Measurements from ENCODE around the gene UNC79.

UNC79 gene

GRCh38 chr14:93708311-93708734 lies 277.6 kb downstream of the UNC79 start:
- DNase-seq (ENCODE audit: low read depth), result no peak

- DNase-seq (ENCODE audit: low read depth), result no peak
These were observed 278.1 kb downstream of the UNC79 start for GRCh38 chr14:93708800-93709199.

DNA sequence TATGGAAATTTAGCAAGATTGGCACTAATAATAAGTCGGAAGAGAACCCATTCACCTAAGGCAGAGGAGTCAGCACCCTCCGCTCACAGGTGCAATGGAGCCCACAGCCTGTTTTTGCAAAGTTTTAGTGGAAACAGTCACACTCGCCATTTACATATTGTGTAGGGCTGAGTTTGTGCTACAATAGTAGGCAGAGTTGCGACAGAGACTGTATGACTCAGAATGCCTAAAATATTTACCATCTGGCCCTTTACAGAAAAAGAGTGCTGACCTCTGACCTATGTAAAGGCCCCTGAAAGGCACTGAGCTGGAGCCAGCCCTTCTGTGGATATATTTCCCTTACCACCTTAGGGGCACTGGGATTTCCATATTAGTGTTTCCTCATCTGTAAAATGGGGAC lies 278.5 kb downstream of the UNC79 start:
- DNase-seq (ENCODE audit: low read depth), result no peak

DNA sequence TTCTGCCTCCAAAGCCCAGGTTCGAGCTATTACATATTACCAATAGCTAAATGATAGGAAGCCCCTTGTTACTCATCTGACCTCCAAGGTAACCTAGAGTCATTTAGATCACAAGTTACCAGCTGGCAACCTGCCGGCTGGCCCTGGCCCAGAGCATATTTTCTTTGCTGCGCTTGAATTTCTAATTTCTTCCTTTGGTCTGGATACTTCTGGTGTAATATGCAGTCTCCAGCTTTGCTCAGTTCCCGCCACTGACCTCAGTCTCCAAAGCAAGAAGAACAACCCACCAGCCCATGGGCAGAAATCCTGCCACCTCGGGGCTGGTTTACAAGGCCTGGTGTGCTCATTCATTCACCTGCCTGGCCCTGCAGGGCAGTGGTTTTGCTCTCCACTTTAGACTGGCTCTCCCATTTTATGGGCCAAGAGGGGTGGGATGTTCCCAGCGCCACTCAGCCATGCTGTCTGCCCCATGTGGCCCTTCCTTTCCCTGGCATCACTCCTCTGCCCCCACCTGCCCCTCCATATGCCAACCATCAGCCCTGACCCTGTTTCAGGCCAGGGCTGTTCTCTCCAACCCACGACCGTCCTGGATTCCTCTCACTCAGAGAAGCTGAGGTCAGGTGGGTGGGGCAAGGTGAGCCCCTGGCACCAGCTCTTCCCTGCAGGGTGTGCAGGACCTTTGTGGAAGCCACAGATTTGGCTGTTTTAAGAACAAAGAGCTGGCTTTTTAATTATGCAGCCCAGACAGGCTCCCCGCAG lies 281.5 kb downstream of the UNC79 start:
- DNase-seq (ENCODE audit: low read depth), result no peak

DNA sequence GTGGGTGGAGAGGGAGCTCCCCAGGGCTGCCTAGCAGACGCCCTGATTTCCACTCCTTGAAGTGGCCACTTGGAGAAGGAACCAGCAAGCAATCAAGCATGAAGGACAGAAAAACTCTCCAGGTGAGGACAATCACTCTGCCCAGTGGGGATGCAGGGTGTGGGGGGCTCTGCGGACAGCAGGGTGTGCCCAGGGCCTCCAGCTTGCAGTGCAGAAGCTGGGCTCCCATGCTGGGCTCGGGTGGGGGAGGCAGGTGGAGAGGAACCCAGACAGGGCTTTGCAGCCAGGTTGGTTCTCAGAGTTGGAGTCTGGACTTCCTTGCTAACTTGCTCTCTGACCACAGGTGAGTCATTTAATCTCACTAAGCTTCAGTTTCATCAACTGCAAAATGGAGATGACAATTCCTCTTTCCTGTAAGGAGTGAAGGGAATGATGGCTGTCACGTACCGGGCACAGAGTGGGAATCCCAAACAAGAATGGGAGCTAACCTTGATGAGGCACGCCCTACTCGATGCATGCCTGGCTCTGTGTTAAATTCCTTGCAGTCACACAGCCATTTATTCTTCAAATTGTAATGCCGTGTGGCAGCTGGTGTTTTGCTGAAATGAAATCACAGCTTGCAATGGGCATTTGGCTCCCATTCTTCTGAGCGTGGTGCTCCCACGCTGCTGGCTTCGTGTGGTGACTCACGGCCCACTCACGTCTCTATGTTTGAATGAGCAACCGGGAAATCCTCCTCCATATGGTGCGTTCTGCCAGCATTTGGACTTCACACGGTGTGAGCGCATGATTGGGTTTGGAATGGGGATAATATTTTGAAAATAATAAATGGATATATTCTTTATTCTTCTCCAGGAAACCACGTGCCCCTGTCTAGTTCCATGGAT lies 282.3 kb downstream of the UNC79 start:
- no peak for DNase-seq (ENCODE audit: low read depth)

- DNase-seq (ENCODE audit: low read depth), result no peak
These were observed 283.1 kb downstream of the UNC79 start for GRCh38 chr14:93713726-93714405.

DNA sequence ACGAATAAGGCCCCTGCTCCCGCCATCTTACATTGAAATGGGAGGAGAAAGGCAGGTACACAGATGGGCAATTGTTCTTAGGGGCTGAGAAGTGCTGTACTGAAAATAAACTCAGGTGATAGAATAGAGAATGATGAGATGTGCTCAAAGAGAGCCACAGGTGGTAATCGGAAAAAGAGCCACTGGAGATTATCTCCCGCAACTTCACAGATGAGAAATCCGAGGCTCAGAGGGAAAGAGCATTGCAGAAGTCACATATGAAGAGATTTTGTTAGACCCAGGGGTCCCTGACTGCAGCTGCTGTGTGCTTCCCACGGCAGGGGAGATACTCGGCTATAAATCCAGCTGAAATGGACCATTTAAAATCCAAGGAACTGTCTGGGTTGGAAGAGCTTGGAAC lies 283.9 kb downstream of the UNC79 start:
- DNase-seq (ENCODE audit: low read depth), result no peak

DNA sequence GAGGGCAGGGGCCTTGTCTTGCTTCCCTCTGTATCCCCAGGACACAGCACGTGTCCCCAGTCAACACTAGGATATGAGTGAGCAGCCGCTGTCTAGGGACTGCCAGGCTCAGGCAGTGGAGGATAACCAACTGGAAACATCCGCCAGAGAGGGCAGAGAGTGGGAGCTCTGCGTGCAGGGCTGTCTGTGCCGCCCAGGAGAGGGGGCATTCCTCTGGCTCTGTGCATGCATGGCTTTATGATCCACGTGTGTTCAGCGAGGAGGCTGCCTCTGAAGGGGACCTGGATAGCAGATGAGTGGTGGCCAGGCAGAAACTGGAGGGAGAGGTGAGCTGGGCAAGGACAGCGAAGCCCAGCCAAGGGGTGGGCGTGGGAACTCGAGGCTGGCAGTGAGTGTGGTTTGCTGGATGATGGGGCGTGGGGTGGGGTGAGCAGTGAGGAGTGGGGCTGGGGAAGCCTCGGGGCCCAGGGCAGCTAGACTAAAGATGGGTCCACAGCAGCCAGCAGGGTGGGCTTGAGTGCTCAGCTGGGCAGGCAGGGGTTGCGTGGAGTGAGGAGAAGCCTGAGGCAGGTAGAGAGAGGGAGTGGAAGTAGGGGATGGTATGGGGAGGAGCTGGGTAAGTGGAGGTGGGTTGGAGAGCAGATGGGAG lies 284.7 kb downstream of the UNC79 start:
- DNase-seq (ENCODE audit: low read depth), result no peak

DNA sequence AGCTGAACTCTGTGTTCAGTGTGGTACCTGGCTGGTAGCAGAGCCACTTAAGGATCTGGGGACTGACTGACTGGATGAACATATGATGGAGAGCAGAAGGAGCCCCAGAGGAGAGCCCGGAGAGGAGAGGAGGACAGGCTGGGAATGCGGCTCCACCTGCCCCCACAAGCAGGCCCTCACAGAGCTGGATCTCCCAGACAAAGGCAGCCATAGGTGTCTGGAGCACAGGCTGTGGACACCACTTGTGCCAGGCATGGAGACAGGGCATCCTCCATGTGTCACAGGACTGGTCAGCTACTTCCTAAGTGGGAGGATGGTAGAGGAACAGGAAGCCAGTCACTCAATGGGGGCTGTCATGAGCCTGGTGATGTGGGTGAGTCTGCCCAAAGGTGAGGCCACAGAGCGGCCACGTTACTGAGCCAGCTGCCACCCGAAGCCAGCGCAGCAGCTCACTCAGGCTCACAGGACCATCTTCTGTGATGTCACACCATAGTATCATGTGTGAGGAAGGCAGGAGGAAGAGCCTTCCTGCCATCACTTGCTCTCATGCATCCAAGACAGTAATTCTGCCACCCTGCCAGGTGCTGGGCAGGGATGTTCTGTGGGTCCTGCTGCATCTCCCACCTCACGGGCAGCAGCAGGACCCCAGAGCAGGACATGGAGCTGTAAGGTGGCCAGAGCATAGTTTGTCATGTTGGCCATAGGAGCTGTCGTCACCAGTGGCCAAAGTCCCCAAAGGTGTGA lies 285.4 kb downstream of the UNC79 start:
- DNase-seq (ENCODE audit: low read depth), result no peak

- DNase-seq (ENCODE audit: low read depth), result no peak
These were observed 286.3 kb downstream of the UNC79 start for GRCh38 chr14:93716746-93717667.

GRCh38 chr14:93717668-93718320 lies 287.1 kb downstream of the UNC79 start:
- no peak for DNase-seq (ENCODE audit: low read depth)

GRCh38 chr14:93719256-93719655 lies 288.5 kb downstream of the UNC79 start:
- no peak for DNase-seq (ENCODE audit: low read depth)

- no peak for DNase-seq (ENCODE audit: low read depth)
These were observed 289.5 kb downstream of the UNC79 start for GRCh38 chr14:93720076-93720815.

DNA sequence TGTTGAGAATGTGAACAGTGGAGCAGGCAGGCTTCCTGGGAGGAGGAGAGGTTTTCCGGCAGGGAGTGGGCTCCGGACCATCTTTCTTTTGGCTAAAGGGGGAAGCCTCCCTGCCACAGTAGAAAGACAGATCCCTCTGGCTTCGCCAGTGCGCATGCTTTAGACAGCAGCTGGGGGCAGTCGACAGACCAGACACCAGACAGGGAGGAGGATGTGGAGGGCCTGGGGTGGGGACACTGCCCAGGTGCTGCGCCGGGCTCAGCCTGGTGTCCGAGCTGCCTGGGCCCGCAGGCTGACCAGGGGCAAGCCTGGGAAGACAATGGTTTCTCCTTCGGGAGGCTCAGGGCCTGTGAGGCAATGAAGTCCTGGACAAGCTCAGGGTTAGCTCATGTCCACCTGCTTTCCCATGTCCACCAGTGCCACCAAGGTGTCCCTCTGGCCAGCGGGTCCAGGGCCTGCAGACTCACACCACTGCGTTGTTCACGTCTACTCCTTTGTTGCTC lies 290.3 kb downstream of the UNC79 start:
- DNase-seq (ENCODE audit: low read depth), result no peak

DNA sequence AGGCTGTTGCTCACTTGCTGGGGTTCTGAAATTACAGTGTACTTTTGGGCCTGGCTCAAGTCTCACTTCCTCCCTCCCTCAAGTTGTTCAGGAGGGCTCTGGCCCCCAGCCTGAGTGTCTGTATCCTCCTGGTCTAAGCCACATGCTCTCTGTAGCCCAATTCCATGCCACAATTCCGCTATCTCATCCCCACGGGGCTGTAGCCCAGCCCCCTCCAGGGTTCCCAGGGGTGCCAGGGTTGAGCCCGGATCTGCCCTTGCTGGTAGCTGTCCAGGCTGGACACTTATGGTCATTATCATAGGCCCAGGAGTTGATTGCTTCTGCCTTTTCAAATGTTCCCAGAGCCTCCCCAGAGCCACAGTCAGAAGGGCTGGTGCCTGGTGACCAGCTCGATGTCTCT lies 292.3 kb downstream of the UNC79 start:
- DNase-seq (ENCODE audit: low read depth), result no peak

DNA sequence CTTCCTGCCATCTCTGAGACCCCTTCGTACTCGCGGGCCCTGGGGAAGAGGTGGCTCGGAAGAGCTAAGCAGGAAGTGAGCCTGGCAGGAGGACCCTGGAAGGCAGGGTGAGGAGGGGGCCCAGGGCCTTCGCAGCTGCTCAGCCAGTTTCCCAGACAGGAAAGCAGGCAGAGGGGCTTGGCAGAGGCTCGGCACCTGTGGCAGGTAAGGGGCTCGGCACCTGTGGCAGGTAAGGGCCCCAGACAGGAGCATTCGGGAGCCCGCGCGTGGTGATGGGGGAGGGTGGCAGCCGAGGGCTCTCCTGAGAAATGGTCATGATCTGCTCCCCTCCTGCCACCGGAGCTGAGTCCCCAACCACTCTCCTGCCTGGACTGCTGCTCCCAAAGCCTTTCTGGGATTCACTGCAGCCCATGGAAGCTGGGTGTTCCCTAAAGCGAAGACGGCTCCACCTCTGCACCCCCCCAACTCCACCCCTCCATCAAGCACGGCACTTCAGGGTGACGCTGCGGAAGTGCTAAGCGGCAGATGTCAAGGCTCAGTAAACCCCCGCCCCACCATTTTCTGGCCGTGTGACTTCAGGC lies 294.4 kb downstream of the UNC79 start:
- DNase-seq (ENCODE audit: low read depth), result no peak

GRCh38 chr14:93725993-93726392 lies 295.3 kb downstream of the UNC79 start:
- no peak for DNase-seq (ENCODE audit: low read depth)

GRCh38 chr14:93727039-93727740 lies 296.5 kb downstream of the UNC79 start:
- no peak for DNase-seq (ENCODE audit: low read depth)

Data from stimulated activated CD8-positive, alpha-beta memory T cell treated with anti-CD3 and anti-CD28 coated beads, Interleukin-12 subunit alpha, Interleukin-12 subunit beta, amount 100 ng/mL, for 1 hour (primary cell).